IMR-90 (cell line): Measurements from ENCODE around the gene SUPT3H. TPM values are rescaled to one million over a fixed set of nuclear protein-coding genes. Genes with fewer than 3 reads are reported as not detected.

ENCODE experiments used
- ATAC-seq: fragments of 200-7000 bp; cut with Tn5 transposase; 2 replicates; pipeline ENCODE4 v1.9.1; 2020; ENCODE audit warnings: low read depth, mild to moderate bottlenecking, moderate library complexity
- BruUV-seq: library from RNA; stranded (reverse); fragments of 400-500 nt; replicated peaks from 2 replicates; lab custom pipeline; 2021; lab: Mats Ljungman, UMichigan
- CTCF ChIA-PET: fragments of 300-600 bp; formaldehyde crosslinking; extraction: SDS; loops from one replicate; lab custom pipeline; 2021; ENCODE audit warnings: antibody characterized with exemption; lab: Yijun Ruan, JAX
- POLR2A ChIA-PET: fragments of 300-600 bp; sonication (Branson Sonifier 250); formaldehyde crosslinking; loops from one replicate; lab custom pipeline; 2022; ENCODE audit warnings: antibody characterized with exemption; ENCODE audit not compliant: unreplicated experiment; lab: Charles Lee
- DNase-seq: peaks from one replicate; pipeline ENCODE4 v3.0.0; 2013
- H2AFZ ChIP-seq: replicated peaks from 2 replicates; pipeline ENCODE3; 2013; ENCODE audit warnings: low read length, mild to moderate bottlenecking; ENCODE audit not compliant: poor library complexity
- H2AK5ac ChIP-seq: 2 replicates; pipeline ENCODE4 v1.6.1; 2013; ENCODE audit warnings: low read depth, low read length, inconsistent platforms
- H2AK9ac ChIP-seq: replicated peaks from 2 replicates; pipeline ENCODE3; 2013; ENCODE audit warnings: mild to moderate bottlenecking, low read depth, low read length, moderate library complexity; ENCODE audit not compliant: poor library complexity
- H2BK120ac ChIP-seq: 2 replicates; pipeline ENCODE4 v1.6.1; 2013; ENCODE audit warnings: low read depth, low read length, inconsistent platforms
- H2BK15ac ChIP-seq: 3 replicates; pipeline ENCODE4 v1.6.1; 2013; ENCODE audit warnings: low read depth, low read length, inconsistent platforms
- H2BK20ac ChIP-seq: 2 replicates; pipeline ENCODE4 v1.6.1; 2013; ENCODE audit warnings: low read depth, mild to moderate bottlenecking, inconsistent platforms, low read length, moderate library complexity
- H2BK5ac ChIP-seq: 2 replicates; pipeline ENCODE4 v1.6.1; 2013; ENCODE audit warnings: mild to moderate bottlenecking, low read depth, low read length, inconsistent platforms; ENCODE audit not compliant: poor library complexity, severe bottlenecking
- H3K14ac ChIP-seq: replicated peaks from 2 replicates; pipeline ENCODE4 v1.6.1; 2013; ENCODE audit warnings: low read depth, low read length, inconsistent platforms
- H3K18ac ChIP-seq: 2 replicates; pipeline ENCODE4 v1.6.1; 2013; ENCODE audit warnings: low read depth, low read length, control low read depth
- H3K23ac ChIP-seq: 2 replicates; pipeline ENCODE4 v1.6.1; 2013; ENCODE audit warnings: low read depth, low read length, inconsistent platforms
- H3K27ac ChIP-seq: 2 replicates; pipeline ENCODE4 v1.5.1; 2013; ENCODE audit warnings: mild to moderate bottlenecking, control low read depth, low read length; ENCODE audit not compliant: insufficient read depth
- H3K27me3 ChIP-seq: 2 replicates; pipeline ENCODE4 v1.6.1; 2013; ENCODE audit warnings: low read length; ENCODE audit not compliant: control insufficient read depth, insufficient read depth
- H3K36me3 ChIP-seq: 2 replicates; pipeline ENCODE4 v1.6.1; 2013; ENCODE audit warnings: low read length, mixed read lengths; ENCODE audit not compliant: control insufficient read depth, insufficient read depth
- H3K4ac ChIP-seq: 2 replicates; pipeline ENCODE4 v1.6.1; 2013; ENCODE audit warnings: low read depth, low read length, inconsistent platforms
- H3K4me1 ChIP-seq: 2 replicates; pipeline ENCODE4 v1.6.1; 2013; ENCODE audit warnings: low read length, mixed read lengths; ENCODE audit not compliant: control insufficient read depth, insufficient read depth
- H3K4me2 ChIP-seq: 2 replicates; pipeline ENCODE4 v1.6.1; 2013; ENCODE audit warnings: low read depth, mild to moderate bottlenecking, control low read depth, low read length, moderate library complexity
- H3K4me3 ChIP-seq: 2 replicates; pipeline ENCODE4 v1.5.1; 2013; ENCODE audit warnings: low read depth, mild to moderate bottlenecking, control low read depth, low read length, moderate library complexity; ENCODE audit not compliant: insufficient read depth
- H3K56ac ChIP-seq: 2 replicates; pipeline ENCODE4 v1.6.1; 2013; ENCODE audit warnings: low read length, inconsistent platforms; ENCODE audit not compliant: insufficient read depth; ENCODE audit errors: extremely low read depth
- H3K79me1 ChIP-seq, 2 experiments: 2 replicates each; pipeline ENCODE4 v1.6.1; 2013; ENCODE audit warnings: low read length in 2 of 2, inconsistent platforms in 1 of 2, low read depth in 1 of 2
- H3K9ac ChIP-seq: 2 replicates; pipeline ENCODE4 v1.6.1; 2013; ENCODE audit warnings: low read depth, low read length, control low read depth
- H3K9me1 ChIP-seq: 2 replicates; pipeline ENCODE4 v1.6.1; 2013; ENCODE audit warnings: low read length, inconsistent platforms; ENCODE audit not compliant: insufficient read depth
- H3K9me3 ChIP-seq: 2 replicates; pipeline ENCODE4 v1.6.1; 2013; ENCODE audit warnings: low read length; ENCODE audit not compliant: control insufficient read depth, insufficient read depth
- H4K20me1 ChIP-seq: 2 replicates; pipeline ENCODE4 v1.6.1; 2013; ENCODE audit warnings: low read length, inconsistent platforms; ENCODE audit not compliant: insufficient read depth
- H4K5ac ChIP-seq: 2 replicates; pipeline ENCODE4 v1.6.1; 2013; ENCODE audit warnings: mild to moderate bottlenecking, low read depth, low read length, control low read depth
- H4K8ac ChIP-seq, 2 experiments: 2 replicates each; pipeline ENCODE4 v1.6.1; 2013; ENCODE audit warnings: low read depth in 2 of 2, low read length in 2 of 2, control low read depth in 1 of 2, inconsistent platforms in 1 of 2
- H4K91ac ChIP-seq: 2 replicates; pipeline ENCODE4 v1.6.1; 2013; ENCODE audit warnings: low read depth, low read length, inconsistent platforms; ENCODE audit not compliant: insufficient read depth
- MXI1 ChIP-seq: IDR thresholded peaks from 2 replicates; pipeline ENCODE4 v1.6.1; 2012; ENCODE audit warnings: low read depth, mild to moderate bottlenecking, low read length, moderate library complexity, borderline replicate concordance
- NFE2L2 ChIP-seq: fragments of 150-350 bp; IDR thresholded peaks from 2 replicates; pipeline ENCODE4 v1.6.1; 2016; ENCODE audit warnings: low read depth, mild to moderate bottlenecking, low read length
- POLR2A ChIP-seq: IDR thresholded peaks from 2 replicates; pipeline ENCODE4 v1.6.1; 2012; ENCODE audit warnings: mild to moderate bottlenecking, low read depth, low read length
- RAD21 ChIP-seq: IDR thresholded peaks from 2 replicates; pipeline ENCODE4 v1.6.1; 2012; ENCODE audit warnings: low read length, improper control_type of control experiment
- RFX5 ChIP-seq: IDR thresholded peaks from 2 replicates; pipeline ENCODE4 v1.8.0; 2012; ENCODE audit warnings: low read depth, mild to moderate bottlenecking, low read length, moderate library complexity
- WGBS, 2 experiments: methylation state at CpG; one replicate each; pipeline versions ENCODE4 v1.1.5 to v1.1.7; 2013; ENCODE audit warnings: missing lambda C conversion rate in 2 of 2; ENCODE audit not compliant: insufficient read length in 1 of 2; ENCODE audit errors: extremely low coverage in 2 of 2; 5-methylcytosine and 5-hydroxymethylcytosine counted together
- dilution Hi-C: fragments of 300-500 bp; cut with HindIII; formaldehyde crosslinking; loops from one replicate; pipeline ENCODE4 v1.14.3; 2018; ENCODE audit warnings: low sequenced_read_pairs; ENCODE audit not compliant: unreplicated experiment
- in situ Hi-C: fragments of 300-500 bp; cut with MboI; formaldehyde crosslinking; loops from 3 replicates; pipeline ENCODE4 v1.14.3; 2019; ENCODE audit warnings: low sequenced_read_pairs, inconsistent platforms, mixed read lengths
- intact Hi-C: fragments of 100-400 bp; cut with micrococcal nuclease; formaldehyde crosslinking; loops from 2 replicates; pipeline ENCODE4 v1.10.0; 2022
- polyA plus RNA-seq, 3 experiments: library from polyadenylated mRNA; depleted of rRNA; stranded (reverse); fragments of >200 nt; gene quantifications; 2 replicates each; pipeline ENCODE4 v1.2.3, GENCODE V29; 2012; ENCODE audit warnings: low replicate concordance in 1 of 3
- total RNA-seq: library from RNA; depleted of rRNA; stranded (reverse); fragments of >200 nt; gene quantifications from 2 replicates; pipeline ENCODE4 v1.2.3, GENCODE V29; 2012

SUPT3H gene
- total and polyA plus RNA-seq, 2 of the 4 experiments (the other 2 are of a cell fraction), result 4.5 to 5.0 TPM

GRCh38 chr6:45086360-45087084 lies 291.2 kb downstream of the SUPT3H start:
- Histone ChIP-seq H2BK5ac (no peak overlapping the region), H3K9me1 (no peaks in the 10 kb centered on the region), H2AFZ (no peak overlapping the region), H2BK15ac (no peak overlapping the region), H2AK5ac (no peak overlapping the region), H3K4me2 (no peak overlapping the region), H3K14ac (no peak overlapping the region), H2BK20ac (no peak overlapping the region), H2AK9ac (no peak overlapping the region), H3K9me3 (no peaks in the 10 kb centered on the region), H3K4ac (no peak overlapping the region), H3K27ac (no peak overlapping the region), H2BK120ac (no peak overlapping the region), H3K27me3 (no peaks in the 10 kb centered on the region), H3K79me1 (no peaks in the 10 kb centered on the region), H3K56ac (no peak overlapping the region), H4K8ac (no peak overlapping the region), H4K5ac (no peak overlapping the region), H3K4me1 (no peaks in the 10 kb centered on the region), H4K91ac (no peak overlapping the region), H3K36me3 (no peaks in the 10 kb centered on the region), H3K18ac (no peak overlapping the region), H3K4me3 (no peak overlapping the region), H4K20me1 (no peaks in the 10 kb centered on the region), H3K9ac (no peak overlapping the region), H3K23ac (no peak overlapping the region)
- TF ChIP-seq MXI1, result no peak
- TF ChIP-seq POLR2A, result no peak
- no peak for TF ChIP-seq NFE2L2
- TF ChIP-seq RAD21, result no peak
- TF ChIP-seq RFX5, result no peak
- intact Hi-C loops, result loop anchor here (10.0 kb wide), 1 partner anchor 628 kb away; no protein-coding TSS in a partner anchor
- dilution Hi-C loops, result no loop called here
- in situ Hi-C loops, result loop anchor here (25.0 kb wide), 1 partner anchor 626 kb away; no protein-coding TSS in a partner anchor
- ATAC-seq (no peak), DNase-seq (no peak)
- whole genome bisulfite sequencing, 2 experiments, result no CpG with 5 or more reads among the region's 5 CpGs
- BruUV-seq, result no TSS peak
- POLR2A ChIA-PET, result no interaction called here
- CTCF ChIA-PET, result interaction anchor here (0.6 kb wide), 1 partner anchor 425 kb away, joined by 3 read pairs; no protein-coding TSS in a partner anchor
